Measurements from ENCODE around the gene BCR.

BCR gene

GRCh38 chr22:23282516-23282915, 102.2 kb downstream of the BCR start:
- in situ Hi-C loops (cut with HindIII; ENCODE audit: low sequenced_read_pairs) = no loop called here
- DNase-seq (ENCODE audit: low read depth) = no peak
- no peak for TF ChIP-seq CTCF (IDR thresholded peaks at IDR 0.05; ENCODE audit: low read depth, low read length, missing control alignments)
- H3K4me3 ChIP-seq (ENCODE audit: low read depth, low read length) = no peak overlapping the region

- DNase-seq (ENCODE audit: low read depth) = no peak
- H3K4me3 ChIP-seq (ENCODE audit: low read depth, low read length) = no peak overlapping the region
- no peak for TF ChIP-seq CTCF (IDR thresholded peaks at IDR 0.05; ENCODE audit: low read depth, low read length, missing control alignments)
- in situ Hi-C loops (cut with HindIII; ENCODE audit: low sequenced_read_pairs) = no loop called here
These were observed 102.7 kb downstream of the BCR start for GRCh38 chr22:23282986-23283385.

GRCh38 chr22:23283591-23284503, 103.5 kb downstream of the BCR start:
- no peak overlapping the region for H3K4me3 ChIP-seq (ENCODE audit: low read depth, low read length)
- TF ChIP-seq CTCF (IDR thresholded peaks at IDR 0.05; ENCODE audit: low read depth, low read length, missing control alignments) = no peak
- no peak for DNase-seq (ENCODE audit: low read depth)
- in situ Hi-C loops (cut with HindIII; ENCODE audit: low sequenced_read_pairs) = no loop called here

- no peak for TF ChIP-seq CTCF (IDR thresholded peaks at IDR 0.05; ENCODE audit: low read depth, low read length, missing control alignments)
- no peak overlapping the region for H3K4me3 ChIP-seq (ENCODE audit: low read depth, low read length)
- in situ Hi-C loops (cut with HindIII; ENCODE audit: low sequenced_read_pairs) = no loop called here
- no peak for DNase-seq (ENCODE audit: low read depth)
These were observed 104.3 kb downstream of the BCR start for GRCh38 chr22:23284504-23285033.

GRCh38 chr22:23285236-23285635, 104.9 kb downstream of the BCR start:
- in situ Hi-C loops (cut with HindIII; ENCODE audit: low sequenced_read_pairs) = no loop called here
- no peak for TF ChIP-seq CTCF (IDR thresholded peaks at IDR 0.05; ENCODE audit: low read depth, low read length, missing control alignments)

GRCh38 chr22:23285734-23286133, 105.4 kb downstream of the BCR start:
- no peak overlapping the region for H3K4me3 ChIP-seq (ENCODE audit: low read depth, low read length)
- TF ChIP-seq CTCF (IDR thresholded peaks at IDR 0.05; ENCODE audit: low read depth, low read length, missing control alignments) = no peak
- in situ Hi-C loops (cut with HindIII; ENCODE audit: low sequenced_read_pairs) = no loop called here

More at GRCh38 chr22:23285236-23285635, 104.9 kb downstream of the BCR start:
- DNase-seq (ENCODE audit: low read depth) = no peak
- no peak overlapping the region for H3K4me3 ChIP-seq (ENCODE audit: low read depth, low read length)

More at GRCh38 chr22:23285734-23286133, 105.4 kb downstream of the BCR start:
- no peak for DNase-seq (ENCODE audit: low read depth)

Measured in astrocyte of the cerebellum (primary cell).